GM21447 (cell line): Measurements from ENCODE around the gene LRRIQ4.
A peak's percentile ranks its signal among the peaks of the same experiment; 100 is the strongest.

Experiments used
- ATAC-seq: cut with Tn5 transposase; IDR thresholded peaks from one replicate; pipeline ENCODE4 v1.9.1; 2021; ENCODE audit not compliant: unreplicated experiment

Gene LRRIQ4

DNA sequence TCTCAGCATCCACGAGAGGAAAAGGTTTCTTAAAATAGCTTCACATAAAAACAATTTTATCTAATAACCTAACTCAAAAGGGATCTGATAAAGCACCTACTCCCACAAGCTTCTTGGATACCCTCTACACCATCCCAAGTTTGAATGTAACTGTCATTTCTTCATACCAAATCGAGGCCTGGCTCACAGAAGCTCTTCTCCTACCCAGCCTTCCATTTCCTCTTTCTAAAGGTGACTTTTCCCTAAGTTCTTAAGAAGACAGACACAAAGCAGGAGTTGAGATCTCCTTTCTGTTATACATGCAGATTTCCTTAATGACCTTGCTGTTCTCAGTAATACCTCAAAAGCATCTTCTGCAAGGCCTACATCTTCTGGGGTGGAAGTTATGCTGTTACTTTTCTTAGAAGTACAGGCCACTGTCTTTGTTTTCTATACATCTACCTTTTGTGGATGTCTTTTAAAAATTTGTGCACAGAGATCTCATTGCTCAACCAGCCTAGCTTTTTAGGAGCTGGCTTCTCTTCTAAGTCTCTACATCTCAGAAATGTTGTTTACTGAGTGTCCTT, 3.4 kb upstream of the LRRIQ4 start:
- ATAC-seq = no peak

DNA sequence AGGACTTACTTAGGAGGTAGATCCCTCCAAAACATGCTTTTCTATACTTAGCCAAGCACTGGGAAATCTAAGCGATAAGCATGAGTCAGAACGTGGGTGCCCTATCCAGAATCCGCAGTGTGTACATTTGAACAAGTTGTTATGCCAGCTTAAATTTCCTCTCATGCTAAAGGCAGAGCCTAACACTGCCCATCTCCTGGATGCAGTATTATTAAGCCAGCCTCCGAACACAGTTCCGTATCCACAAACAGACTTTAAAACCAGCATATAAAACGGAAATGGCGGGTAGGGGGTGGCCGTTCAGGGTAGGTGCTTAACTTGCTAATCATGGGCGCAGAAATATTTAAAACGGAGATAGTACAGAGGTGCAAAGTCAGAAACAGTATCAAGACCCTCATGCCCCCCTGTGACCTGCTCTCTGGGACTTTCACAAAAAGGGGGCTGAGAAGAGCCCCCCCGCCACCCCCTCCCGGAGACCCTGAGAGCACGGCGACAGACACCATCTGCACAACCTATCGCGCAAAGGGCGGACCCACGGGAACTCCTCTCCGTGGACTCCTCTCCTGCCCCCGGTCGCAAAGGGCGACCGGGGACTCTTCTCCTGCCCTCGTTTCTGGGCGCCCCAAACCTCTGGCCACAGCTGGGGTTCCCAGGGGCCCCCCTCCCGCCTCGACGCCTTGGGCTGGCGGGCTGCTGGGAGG, 889 bp upstream of the LRRIQ4 start:
- ATAC-seq = peak; percentile 7

DNA sequence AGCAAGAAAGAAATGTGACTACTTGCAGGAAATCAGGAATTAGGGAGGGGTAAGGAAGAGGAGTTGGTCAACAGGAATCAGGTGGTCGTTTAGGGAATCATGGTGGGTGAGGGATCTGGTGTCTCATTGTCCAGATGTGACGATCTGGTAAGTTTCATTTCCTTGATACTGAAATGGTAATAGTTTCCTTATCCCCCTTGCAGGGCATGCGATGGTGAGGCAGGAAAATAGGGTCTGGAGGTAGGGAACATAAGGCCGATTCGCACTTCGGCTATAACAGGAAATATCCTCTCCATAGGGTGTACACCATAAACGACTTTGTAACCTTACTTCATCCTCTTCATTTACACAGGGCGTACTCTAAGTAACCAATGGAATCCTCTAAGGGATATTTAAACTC, 608 bp downstream of the LRRIQ4 start:
- ATAC-seq = no peak

DNA sequence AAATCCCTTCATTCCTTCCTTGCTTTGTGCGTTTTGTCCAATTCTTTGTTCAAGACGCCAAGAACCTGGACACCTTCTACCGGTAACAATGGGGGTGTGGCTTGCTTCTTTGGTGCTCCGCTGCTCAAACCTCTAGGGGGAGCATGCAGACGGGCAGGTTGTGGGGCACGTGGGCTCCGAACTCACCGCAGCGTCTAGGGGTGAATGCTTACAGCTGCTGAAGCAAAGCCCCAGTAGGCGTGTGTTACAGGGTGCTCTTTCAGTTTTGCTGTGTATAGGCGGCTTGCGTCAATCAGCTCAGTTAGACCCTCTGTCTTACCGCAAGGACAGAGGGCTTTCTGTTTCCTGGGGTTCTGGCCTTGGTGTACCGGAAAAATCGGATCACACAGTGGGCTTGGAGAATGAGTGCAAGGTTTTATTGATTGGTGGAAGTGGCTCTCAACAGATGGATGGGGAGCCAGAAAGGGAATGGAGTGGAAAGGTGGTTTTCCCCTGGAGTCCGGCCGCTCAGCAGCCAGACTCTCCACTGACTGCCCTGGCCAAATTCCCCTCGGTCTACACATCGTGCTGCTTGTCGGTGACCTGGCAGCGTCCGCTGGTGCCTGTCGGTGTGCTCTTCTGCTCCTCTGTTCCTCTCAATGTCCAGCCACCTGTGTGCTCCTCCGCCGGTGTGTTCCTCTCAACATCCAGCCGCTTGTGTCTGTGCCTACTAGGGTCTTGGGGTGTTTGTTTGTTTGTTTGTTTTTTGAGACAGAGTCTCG, 1.3 kb downstream of the LRRIQ4 start:
- ATAC-seq = peak; percentile 82

DNA sequence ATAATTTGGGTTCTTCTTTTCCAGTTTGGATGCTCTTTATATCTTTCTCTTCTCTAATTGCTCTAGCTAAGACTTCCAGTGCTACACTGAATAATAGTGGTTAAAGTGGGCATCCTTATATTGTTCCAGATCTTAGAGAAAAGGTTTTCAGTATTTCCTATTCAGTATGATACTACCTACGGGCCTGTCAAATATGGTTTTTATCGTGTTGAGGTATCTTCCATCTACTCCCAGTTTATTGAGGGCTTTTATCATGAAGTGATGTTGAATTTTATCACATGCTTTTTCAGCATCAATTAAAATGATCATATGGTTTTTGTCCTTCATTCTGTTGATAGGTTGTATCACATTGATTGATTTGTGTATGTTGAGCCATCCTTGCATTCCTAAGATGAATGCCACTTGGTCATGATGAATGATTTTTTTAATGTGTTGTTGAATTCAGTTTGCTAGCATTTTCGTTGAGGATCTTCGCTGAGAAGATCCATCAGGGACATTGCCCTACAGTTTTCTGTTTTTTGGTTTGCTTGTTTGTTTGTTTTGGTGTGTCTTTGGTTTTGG, 3.0 kb downstream of the LRRIQ4 start:
- no peak for ATAC-seq

DNA sequence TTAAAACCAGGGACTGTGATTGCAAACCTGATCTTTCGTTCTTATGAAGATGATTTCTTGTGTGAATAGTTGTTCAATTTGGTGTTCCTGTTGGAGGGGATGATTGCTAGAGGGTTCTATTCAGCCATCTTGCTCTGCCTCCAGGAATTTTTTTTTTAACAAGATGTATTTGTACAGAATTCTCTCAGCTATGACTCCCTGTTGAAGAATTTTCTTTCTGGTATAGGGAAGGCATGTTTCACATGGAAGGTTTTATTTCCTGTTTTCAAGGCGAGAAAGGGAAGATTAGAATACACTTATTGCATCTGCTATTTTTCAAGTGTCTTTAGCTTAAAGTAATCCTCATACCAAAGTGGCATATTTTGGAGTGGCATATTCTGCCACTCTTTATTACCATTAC, 5.6 kb downstream of the LRRIQ4 start:
- no peak for ATAC-seq

DNA sequence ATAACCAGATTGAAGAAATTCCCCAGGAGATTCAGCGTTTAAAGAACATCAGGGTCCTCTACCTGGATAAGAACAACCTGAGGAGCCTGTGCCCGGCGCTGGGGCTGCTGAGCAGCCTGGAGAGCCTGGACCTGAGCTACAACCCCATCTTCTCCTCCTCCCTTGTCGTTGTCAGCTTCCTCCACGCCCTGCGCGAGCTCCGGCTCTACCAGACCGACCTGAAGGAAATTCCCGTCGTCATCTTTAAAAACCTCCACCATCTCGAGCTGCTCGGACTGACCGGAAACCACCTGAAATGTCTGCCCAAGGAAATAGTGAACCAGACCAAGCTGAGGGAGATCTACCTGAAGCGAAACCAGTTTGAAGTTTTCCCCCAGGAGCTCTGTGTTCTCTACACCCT, 9.4 kb downstream of the LRRIQ4 start:
- ATAC-seq = no peak

DNA sequence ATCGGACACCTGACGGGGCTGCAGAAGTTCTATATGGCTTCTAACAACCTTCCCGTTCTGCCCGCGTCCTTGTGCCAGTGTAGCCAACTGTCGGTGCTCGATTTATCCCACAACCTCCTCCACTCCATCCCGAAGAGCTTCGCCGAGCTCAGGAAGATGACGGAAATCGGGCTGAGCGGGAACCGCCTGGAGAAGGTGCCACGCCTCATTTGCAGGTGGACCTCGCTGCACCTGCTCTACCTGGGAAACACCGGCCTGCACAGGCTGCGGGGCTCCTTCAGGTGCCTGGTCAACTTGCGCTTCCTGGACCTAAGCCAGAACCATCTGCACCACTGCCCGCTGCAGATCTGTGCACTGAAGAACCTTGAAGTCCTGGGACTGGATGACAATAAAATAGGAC, 9.9 kb downstream of the LRRIQ4 start:
- no peak for ATAC-seq

DNA sequence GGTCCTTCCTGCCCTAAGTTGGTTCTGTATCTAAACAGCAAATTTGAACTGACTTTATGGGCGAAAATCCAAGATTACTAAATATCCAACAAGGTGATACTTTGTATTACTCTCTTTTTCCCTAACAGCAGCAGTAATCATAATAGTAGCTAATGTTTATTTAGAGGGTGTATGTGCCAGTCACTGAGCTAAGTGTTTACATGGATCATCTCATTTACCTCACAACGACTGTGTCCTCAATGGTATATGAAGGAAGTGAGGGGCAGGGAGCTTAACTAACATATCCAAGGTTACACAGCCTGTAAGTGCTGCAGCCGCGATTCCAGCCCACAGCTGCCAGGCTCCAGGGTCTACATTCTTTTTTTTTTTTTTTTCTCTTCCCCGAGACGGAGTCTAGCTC, 10.3 kb downstream of the LRRIQ4 start:
- no peak for ATAC-seq

DNA sequence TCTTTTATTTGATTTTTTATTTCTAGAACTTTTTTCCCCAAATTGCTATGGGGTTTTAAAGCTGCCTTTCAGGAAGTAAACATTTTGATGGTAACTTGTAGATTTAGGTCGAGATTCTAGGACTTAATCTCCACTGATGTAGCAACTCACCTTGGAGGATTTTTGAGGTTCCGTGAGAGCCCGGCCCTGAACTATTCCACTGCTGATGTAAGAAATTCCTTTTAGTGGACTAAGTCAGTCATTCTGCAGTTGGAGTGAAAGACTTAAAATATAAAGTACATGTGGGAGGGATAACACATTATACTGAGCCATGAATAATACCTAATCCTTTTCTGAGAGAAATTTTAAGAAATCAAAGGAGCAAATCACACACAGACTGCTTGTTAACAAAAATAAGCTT, 12.6 kb downstream of the LRRIQ4 start:
- ATAC-seq = no peak

DNA sequence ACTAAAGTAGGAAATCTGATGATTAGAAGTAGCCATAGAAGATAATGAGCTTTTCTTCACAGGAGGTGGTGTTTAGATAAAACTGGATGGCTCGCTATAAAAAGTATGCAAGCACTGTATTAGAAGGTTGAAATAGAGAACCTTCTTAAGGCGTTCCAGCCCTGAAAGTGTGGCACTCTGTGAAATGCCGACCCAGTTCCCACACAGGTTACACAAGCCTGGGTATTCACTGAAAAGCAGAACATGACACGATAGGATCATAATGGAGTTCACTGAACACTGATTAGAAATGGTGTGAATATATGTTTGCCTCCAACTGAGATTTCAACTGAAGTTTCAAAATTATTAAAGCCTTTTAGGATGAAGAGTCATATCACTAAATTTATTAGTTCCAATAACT, 15.0 kb downstream of the LRRIQ4 start:
- no peak for ATAC-seq

DNA sequence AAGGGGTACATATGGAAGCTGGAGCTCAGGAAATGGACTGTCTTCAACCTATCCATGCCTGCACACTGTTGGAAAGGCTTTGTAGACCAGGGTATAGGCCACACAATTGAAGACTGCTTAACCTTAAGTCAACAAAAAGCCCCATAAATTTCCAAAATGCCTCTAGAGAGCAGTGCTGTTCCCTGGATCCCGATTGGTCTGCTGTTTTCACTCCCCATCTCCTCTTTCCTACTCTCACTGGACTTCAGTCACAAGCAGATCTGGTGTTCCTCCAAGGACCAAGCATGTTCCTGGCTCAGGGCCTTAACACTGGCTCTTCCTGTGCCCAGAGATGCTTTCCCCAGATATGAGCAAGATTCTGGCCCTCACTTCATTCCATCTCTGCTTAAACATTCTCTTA, 22.9 kb downstream of the LRRIQ4 start:
- peak; percentile 6 for ATAC-seq

DNA sequence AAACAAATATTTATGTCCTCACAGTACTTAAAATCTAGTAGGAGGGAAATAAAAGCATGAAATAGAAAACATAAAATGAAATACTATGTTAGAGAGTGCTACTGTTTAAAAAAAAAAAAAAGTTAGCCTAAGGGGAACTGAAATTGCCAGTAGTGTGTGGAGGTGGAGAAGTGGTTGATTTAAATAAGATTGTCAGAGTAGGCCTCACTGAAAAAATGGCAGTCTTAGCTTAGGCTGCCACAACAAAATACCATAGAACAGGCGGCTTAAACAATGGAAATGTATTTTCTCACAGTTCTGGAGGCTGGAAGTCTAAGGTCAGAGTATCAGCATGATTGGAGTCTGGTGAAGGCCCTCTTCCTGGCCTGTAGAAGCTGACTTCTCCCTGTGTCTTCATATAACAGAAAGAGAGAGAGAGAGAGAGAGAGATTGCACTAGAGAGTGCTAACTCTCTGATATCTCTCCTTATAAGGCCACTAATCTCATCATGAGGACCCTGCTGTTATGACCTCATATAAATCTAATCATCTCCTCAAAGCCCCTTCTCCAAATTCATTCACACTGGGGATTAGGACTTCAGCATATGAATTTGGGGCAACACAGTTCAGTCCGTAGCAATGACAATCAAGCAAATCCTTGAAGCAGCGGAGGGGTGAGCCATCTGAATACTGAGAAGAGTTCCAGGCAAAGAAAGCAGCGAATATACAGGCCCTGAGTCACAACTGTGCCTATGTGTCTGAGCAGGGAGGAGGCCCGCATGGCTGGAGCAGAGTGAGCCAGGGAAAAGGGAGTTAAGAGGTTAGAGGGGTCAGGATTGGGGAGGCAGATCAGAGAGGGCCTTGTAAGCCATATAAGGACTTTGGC, 23.6 kb downstream of the LRRIQ4 start:
- peak; percentile 87 for ATAC-seq

DNA sequence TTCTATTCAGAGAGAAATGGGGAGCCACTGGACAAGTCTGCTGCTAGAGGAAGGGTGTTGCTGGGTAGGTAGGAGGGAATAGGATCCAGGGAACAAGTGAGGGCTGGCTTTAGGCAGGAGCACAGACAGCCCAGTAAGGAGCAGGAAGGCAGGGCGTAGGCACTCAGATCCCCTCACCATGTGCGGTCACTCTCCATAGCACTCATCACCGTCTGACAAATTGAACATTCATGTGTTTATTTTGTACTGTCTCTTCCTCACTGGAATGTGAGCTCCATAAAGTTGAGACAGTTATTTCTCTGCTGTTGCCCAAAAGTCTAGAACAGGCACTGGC, 24.2 kb downstream of the LRRIQ4 start:
- ATAC-seq = no peak

DNA sequence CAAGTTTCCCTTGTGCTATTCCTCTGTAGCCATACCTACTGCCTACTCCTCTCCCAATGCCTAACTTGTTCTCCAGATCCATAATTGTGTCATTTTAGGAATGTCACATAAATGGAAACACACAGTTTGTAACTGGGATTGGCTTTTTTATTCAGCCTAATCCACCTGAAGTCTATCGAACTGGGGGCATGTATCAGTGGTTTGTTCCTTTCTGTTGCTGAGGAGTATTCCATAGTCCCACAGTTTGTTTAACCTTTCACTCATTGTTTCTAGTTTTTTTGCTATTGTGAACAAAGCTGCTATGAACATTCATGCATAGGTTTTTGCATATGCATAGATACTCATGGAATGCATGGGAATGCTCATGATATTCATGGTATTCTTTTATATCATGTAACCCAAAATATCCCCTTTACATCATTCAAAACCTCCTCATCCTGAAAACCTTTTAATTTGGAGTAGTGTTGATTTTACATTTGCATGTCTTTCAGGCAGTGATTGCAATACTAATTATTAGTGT, 25.9 kb downstream of the LRRIQ4 start:
- ATAC-seq = no peak

DNA sequence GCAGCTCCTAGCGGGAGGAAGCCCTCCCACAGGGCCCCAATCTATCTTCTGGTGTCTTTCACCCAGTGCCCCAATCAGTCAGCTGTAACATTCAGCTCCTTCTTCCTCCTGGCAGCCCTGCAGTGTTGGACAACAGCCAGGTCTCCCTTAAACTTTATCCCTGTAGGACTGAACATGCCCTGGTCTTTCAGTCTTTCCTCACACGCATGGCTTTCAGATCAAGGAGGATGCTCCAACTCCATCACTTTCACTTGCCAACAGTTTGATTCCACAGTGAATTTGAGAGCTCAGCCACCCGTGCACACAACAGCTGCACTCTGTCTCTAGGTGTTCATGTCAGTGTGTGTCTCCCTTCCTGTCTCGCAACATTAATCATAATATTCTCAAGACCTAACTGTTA, 28.5 kb downstream of the LRRIQ4 start:
- peak; percentile 69 for ATAC-seq

DNA sequence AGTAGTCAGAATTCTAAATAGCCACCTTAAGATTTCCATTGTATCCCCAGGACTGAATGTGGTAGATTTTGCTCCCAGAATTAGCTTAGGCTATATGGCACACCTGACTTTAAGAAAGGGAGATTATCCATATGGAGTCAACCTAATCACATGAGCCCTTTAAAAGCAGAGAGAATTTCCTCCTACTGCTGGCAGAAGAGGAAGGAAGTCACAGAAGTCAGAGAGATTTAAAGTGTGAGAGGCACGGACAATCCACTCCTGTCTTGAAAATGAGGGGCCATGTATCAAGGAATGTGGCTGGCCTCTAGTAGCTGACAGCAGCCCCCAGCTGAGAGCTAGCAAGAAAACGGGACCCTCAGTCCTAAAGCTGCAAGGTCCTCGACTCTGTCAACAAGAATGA, 30.3 kb downstream of the LRRIQ4 start:
- ATAC-seq = no peak

DNA sequence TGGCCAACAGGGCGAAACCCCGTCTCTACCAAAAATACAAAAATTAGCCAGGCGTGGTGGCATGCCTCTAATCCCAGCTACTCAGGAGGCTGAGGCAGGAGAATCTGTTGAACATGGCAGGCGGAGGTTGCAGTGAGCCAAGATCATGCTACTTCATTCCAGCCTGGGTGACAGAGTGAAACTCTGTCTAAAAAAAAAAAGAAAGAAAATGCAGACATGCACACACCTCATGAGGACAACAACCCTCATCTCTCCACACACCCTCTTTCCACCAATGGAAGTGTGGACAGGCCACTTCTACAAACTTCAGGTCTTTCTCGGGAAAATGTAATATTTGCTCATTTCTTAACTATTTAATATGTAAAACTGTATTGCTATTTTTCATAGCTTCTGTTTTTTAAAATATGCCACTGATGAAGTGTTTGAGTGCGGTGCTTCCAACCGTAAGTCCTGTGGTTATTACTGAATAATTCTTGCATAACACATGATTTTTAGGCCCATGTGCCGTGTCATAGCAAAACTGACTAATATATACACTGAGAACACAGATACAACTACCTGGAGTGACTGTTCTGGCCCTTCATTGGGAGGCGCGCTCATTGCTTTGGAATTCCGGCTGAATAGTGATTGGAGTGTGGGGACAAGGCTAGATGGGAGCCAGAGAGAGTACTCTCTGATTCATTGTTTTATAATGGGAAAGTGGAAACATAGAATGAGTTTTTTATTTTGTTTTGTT, 34.0 kb downstream of the LRRIQ4 start:
- ATAC-seq = peak; percentile 96

DNA sequence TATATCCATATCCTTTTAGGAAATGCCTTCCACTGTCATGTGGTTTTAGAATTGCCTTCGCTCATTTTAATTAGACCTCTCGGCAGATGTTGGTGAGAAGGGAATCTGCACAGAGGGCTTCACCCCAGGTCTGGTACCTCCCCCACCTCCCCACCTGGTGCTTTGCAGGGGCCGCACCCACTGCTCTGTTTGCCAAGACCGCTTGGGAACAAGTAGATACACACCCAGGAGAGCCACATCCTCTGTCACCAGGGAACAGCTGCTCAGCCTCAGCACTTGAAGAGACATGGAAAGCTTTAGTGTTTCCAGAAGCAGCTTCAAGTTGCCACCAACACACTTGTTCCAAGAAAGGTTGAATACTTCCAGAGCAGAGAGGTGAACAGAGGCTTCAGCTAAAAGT, 35.2 kb downstream of the LRRIQ4 start:
- ATAC-seq = no peak

DNA sequence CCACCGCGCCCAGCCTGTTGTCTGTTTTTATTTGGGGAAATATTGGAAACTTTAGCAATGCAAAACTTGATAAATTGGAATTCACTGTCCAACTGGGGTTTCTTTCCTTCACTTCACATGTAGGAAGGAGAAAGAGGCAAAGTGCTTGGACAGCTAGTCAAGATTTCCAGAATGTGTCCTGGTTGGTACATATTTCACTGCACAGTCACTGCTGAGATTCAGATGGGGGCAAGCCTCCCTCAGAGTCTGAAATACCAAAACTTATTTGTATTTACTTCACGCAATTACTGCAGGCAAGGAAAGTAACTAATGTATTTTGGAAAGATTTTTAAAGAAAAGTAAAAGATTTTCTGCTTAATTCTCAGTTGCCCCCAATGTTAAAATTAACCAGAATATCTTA, 36.1 kb downstream of the LRRIQ4 start:
- no peak for ATAC-seq
